Measurements from ENCODE around the gene HDDC3. TPM values are rescaled to one million over a fixed set of nuclear protein-coding genes. Genes with fewer than 3 reads are reported as not detected.
A peak's percentile ranks its signal among the peaks of the same experiment; 100 is the strongest.

HDDC3 gene
- total RNA-seq, 1 donor from 2014 or later: 9.5 TPM

DNA sequence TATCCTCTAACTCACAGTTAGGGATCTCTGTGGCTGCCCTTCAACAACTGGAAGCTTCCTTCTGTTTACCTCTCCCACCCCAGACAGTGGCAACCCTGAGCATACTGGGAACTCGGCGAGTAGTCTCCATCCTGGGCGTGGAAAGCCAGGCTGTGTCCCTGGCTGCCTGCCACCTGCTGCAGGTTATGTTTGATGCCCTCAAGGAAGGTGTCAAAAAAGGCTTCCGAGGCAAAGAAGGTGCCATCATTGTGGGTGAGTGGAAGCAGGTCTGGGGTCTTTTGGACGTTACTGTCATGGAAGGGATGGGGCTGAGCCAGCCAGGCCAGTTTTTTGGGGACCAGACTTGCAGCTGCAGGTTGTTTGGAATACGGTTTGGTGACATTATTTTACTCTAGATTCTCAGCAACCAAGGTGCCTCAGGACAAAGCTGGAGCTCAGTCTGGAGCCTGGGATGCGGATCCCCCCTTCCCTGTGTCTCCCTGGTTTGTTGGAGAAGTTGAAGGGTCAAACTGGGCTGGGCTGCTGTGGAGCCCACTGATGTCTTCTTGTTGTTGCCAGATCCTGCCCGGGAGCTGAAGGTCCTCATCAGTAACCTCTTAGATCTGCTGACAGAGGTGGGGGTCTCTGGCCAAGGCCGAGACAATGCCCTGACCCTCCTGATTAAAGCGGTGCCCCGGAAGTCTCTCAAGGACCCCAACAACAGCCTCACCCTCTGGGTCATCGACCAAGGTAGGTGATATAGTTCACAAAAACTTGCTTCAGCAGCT lies 10.2 kb upstream of the HDDC3 start:
- H3K27ac Mint-ChIP-seq (ENCODE audit: unreplicated experiment): no peak overlapping the region
- no peaks in the 10 kb centered on the region for H3K27me3 Mint-ChIP-seq (ENCODE audit: unreplicated experiment)
- H3K4me1 Mint-ChIP-seq (ENCODE audit: unreplicated experiment): no peaks in the 10 kb centered on the region
- H3K9me3 Mint-ChIP-seq (ENCODE audit: unreplicated experiment): no peaks in the 10 kb centered on the region
- TF ChIP-seq, protein P1, sequence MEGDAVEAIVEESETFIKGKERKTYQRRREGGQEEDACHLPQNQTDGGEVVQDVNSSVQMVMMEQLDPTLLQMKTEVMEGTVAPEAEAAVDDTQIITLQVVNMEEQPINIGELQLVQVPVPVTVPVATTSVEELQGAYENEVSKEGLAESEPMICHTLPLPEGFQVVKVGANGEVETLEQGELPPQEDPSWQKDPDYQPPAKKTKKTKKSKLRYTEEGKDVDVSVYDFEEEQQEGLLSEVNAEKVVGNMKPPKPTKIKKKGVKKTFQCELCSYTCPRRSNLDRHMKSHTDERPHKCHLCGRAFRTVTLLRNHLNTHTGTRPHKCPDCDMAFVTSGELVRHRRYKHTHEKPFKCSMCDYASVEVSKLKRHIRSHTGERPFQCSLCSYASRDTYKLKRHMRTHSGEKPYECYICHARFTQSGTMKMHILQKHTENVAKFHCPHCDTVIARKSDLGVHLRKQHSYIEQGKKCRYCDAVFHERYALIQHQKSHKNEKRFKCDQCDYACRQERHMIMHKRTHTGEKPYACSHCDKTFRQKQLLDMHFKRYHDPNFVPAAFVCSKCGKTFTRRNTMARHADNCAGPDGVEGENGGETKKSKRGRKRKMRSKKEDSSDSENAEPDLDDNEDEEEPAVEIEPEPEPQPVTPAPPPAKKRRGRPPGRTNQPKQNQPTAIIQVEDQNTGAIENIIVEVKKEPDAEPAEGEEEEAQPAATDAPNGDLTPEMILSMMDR (IDR thresholded peaks at IDR 0.05): no peak
- DNase-seq (ENCODE audit: extremely low spot score, unreplicated experiment): no peak
- no peak overlapping the region for H3K4me3 Mint-ChIP-seq (ENCODE audit: unreplicated experiment)
- peaks cover 46% of the 10 kb centered on the region for H3K36me3 Mint-ChIP-seq (ENCODE audit: unreplicated experiment)

GRCh38 chr15:90941038-90941437 lies 8.7 kb upstream of the HDDC3 start:
- Mint-ChIP-seq H3K4me3 (ENCODE audit: unreplicated experiment) (no peak overlapping the region), H3K36me3 (ENCODE audit: unreplicated experiment) (peaks cover 42% of the 10 kb centered on the region), H3K27me3 (ENCODE audit: unreplicated experiment) (no peaks in the 10 kb centered on the region), H3K27ac (ENCODE audit: unreplicated experiment) (no peak overlapping the region), H3K9me3 (ENCODE audit: unreplicated experiment) (no peaks in the 10 kb centered on the region), H3K4me1 (ENCODE audit: unreplicated experiment) (peaks cover 9% of the 10 kb centered on the region)
- TF ChIP-seq, protein P1 (IDR thresholded peaks at IDR 0.05): no peak
- DNase-seq (ENCODE audit: extremely low spot score, unreplicated experiment): no peak

GRCh38 chr15:90939756-90940155 lies 7.4 kb upstream of the HDDC3 start:
- Mint-ChIP-seq H3K36me3 (ENCODE audit: unreplicated experiment) (peaks cover 38% of the 10 kb centered on the region), H3K4me1 (ENCODE audit: unreplicated experiment) (peaks cover 14% of the 10 kb centered on the region)
- no peak for DNase-seq (ENCODE audit: extremely low spot score, unreplicated experiment)

GRCh38 chr15:90938261-90938660 lies 5.9 kb upstream of the HDDC3 start:
- Mint-ChIP-seq H3K4me3 (ENCODE audit: unreplicated experiment) (no peak overlapping the region), H3K27ac (ENCODE audit: unreplicated experiment) (no peak overlapping the region), H3K9me3 (ENCODE audit: unreplicated experiment) (no peaks in the 10 kb centered on the region), H3K27me3 (ENCODE audit: unreplicated experiment) (no peaks in the 10 kb centered on the region), H3K36me3 (ENCODE audit: unreplicated experiment) (peaks cover 35% of the 10 kb centered on the region), H3K4me1 (ENCODE audit: unreplicated experiment) (peaks cover 22% of the 10 kb centered on the region)
- TF ChIP-seq, protein P1 (IDR thresholded peaks at IDR 0.05): no peak
- no peak for DNase-seq (ENCODE audit: extremely low spot score, unreplicated experiment)

More at GRCh38 chr15:90939756-90940155, 7.4 kb upstream of the HDDC3 start:
- TF ChIP-seq, protein P1 (IDR thresholded peaks at IDR 0.05): no peak
- H3K9me3 Mint-ChIP-seq (ENCODE audit: unreplicated experiment): no peaks in the 10 kb centered on the region
- no peak overlapping the region for H3K27ac Mint-ChIP-seq (ENCODE audit: unreplicated experiment)
- no peaks in the 10 kb centered on the region for H3K27me3 Mint-ChIP-seq (ENCODE audit: unreplicated experiment)
- no peak overlapping the region for H3K4me3 Mint-ChIP-seq (ENCODE audit: unreplicated experiment)

GRCh38 chr15:90936823-90937222 lies 4.5 kb upstream of the HDDC3 start:
- H3K36me3 Mint-ChIP-seq (ENCODE audit: unreplicated experiment): peaks cover 24% of the 10 kb centered on the region
- H3K9me3 Mint-ChIP-seq (ENCODE audit: unreplicated experiment): no peaks in the 10 kb centered on the region
- H3K27ac Mint-ChIP-seq (ENCODE audit: unreplicated experiment): no peak overlapping the region
- H3K27me3 Mint-ChIP-seq (ENCODE audit: unreplicated experiment): no peaks in the 10 kb centered on the region
- peaks cover 26% of the 10 kb centered on the region for H3K4me1 Mint-ChIP-seq (ENCODE audit: unreplicated experiment)
- no peak for DNase-seq (ENCODE audit: extremely low spot score, unreplicated experiment)
- peak overlapping the region; percentile 82 for H3K4me3 Mint-ChIP-seq (ENCODE audit: unreplicated experiment)
- TF ChIP-seq, protein P1 (IDR thresholded peaks at IDR 0.05): no peak

Data from osteocyte (in vitro differentiated cells).